Fibroblast of lung (primary cell): ENCODE results near the gene DPP10. TPM values are rescaled to one million over a fixed set of nuclear protein-coding genes. Genes with fewer than 3 reads are reported as not detected.

Experiments used
- DNase-seq, 2 donors: peaks; one replicate each; pipeline versions ENCODE4 v3.0.0 to v3.0.0-alpha.2; 2010; ENCODE audit warnings: low read depth in 2 of 2
- H2AFZ ChIP-seq: 2 replicates; pipeline ENCODE4 v1.5.1; 2012; ENCODE audit warnings: low read length, control low read depth, inconsistent platforms
- H3K27ac ChIP-seq: 2 replicates; pipeline ENCODE4 v1.5.1; 2011; ENCODE audit warnings: low read length, control low read depth; ENCODE audit not compliant: insufficient read depth
- H3K27me3 ChIP-seq: 2 replicates; pipeline ENCODE4 v1.5.1; 2011; ENCODE audit warnings: mild to moderate bottlenecking, low read length; ENCODE audit not compliant: control insufficient read depth, insufficient read depth
- H3K36me3 ChIP-seq: 2 replicates; pipeline ENCODE4 v1.5.1; 2011; ENCODE audit warnings: low read length; ENCODE audit not compliant: control insufficient read depth, insufficient read depth
- H3K4me1 ChIP-seq: 2 replicates; pipeline ENCODE4 v1.5.1; 2011; ENCODE audit warnings: low read length; ENCODE audit not compliant: control insufficient read depth, insufficient read depth; ENCODE audit errors: extremely low read depth
- H3K4me2 ChIP-seq: 2 replicates; pipeline ENCODE4 v1.5.1; 2011; ENCODE audit warnings: low read length, control low read depth; ENCODE audit not compliant: insufficient read depth; ENCODE audit errors: extremely low read depth
- H3K4me3 ChIP-seq, 4 experiments: fragments of 200-600 bp in 1 of 4; sonication (generic) in 1 of 4; replicated peaks in 1 of 4; 2 replicates each; pipeline ENCODE4 v1.5.1; 2011 to 2016; ENCODE audit warnings: low read length in 4 of 4, low read depth in 3 of 4, mild to moderate bottlenecking in 3 of 4, control low read depth in 2 of 4, inconsistent platforms in 1 of 4, mixed read lengths in 1 of 4; ENCODE audit not compliant: insufficient read depth in 1 of 4; ENCODE audit errors: control extremely low read depth in 1 of 4
- H3K79me2 ChIP-seq: 2 replicates; pipeline ENCODE4 v1.5.1; 2012; ENCODE audit warnings: mild to moderate bottlenecking, low read length, inconsistent platforms; ENCODE audit not compliant: control insufficient read depth, insufficient read depth
- H3K9ac ChIP-seq: 2 replicates; pipeline ENCODE4 v1.5.1; 2011; ENCODE audit warnings: mild to moderate bottlenecking, low read length, control low read depth; ENCODE audit not compliant: insufficient read depth
- H3K9me3 ChIP-seq: 2 replicates; pipeline ENCODE4 v1.5.1; 2012; ENCODE audit warnings: low read depth, low read length; ENCODE audit not compliant: control insufficient read depth, insufficient read depth
- H4K20me1 ChIP-seq: 2 replicates; pipeline ENCODE4 v1.5.1; 2011; ENCODE audit warnings: low read length; ENCODE audit not compliant: control insufficient read depth, insufficient read depth; ENCODE audit errors: extremely low read depth
- EZH2 ChIP-seq: IDR thresholded peaks from 2 replicates; pipeline ENCODE4 v1.5.1; 2012; ENCODE audit warnings: low read length, control low read depth, mild to moderate bottlenecking; ENCODE audit errors: missing control alignments
- polyA plus RNA-seq, 2 donors: library from polyadenylated mRNA; depleted of rRNA in 1 of 2; stranded (reverse) in 1 of 2; unstranded in 1 of 2; fragments of >200 nt; gene quantifications; 2 replicates each; pipeline ENCODE4 v1.2.1, GENCODE V29; 2011 to 2012; ENCODE audit warnings: missing spikeins in 1 of 2
- total RNA-seq: library from RNA; depleted of rRNA; stranded (reverse); fragments of >200 nt; gene quantifications from 2 replicates; pipeline ENCODE4 v1.2.1, GENCODE V29; 2014
- TF ChIP-seq, protein P1 (sequence below), 2 donors: IDR thresholded peaks in 1 of 2; conservative IDR thresholded peaks in 1 of 2; 1 replicate in 1 of 2; 2 replicates in 1 of 2; pipeline ENCODE4 v1.5.1; 2011 to 2012; ENCODE audit warnings: low read length in 2 of 2, control low read depth in 1 of 2, inconsistent platforms in 1 of 2, low read depth in 1 of 2, mild to moderate bottlenecking in 1 of 2

The DPP10 gene
- total and polyA plus RNA-seq, 2 donors (not counting 1 experiment from before 2014, with no cell fraction given), result not detected

GRCh38 chr2:114499101-114499500, 56.7 kb downstream of the DPP10 start:
- Histone ChIP-seq H3K27ac (no peak overlapping the region), H4K20me1 (no peaks in the 10 kb centered on the region), H3K4me1 (no peaks in the 10 kb centered on the region), H2AFZ (no peak overlapping the region), H3K27me3 (no peaks in the 10 kb centered on the region), H3K4me3 (no peak overlapping the region), H3K4me2 (no peak overlapping the region), H3K36me3 (no peaks in the 10 kb centered on the region), H3K79me2 (no peaks in the 10 kb centered on the region), H3K9me3 (no peaks in the 10 kb centered on the region), H3K9ac (no peak overlapping the region)
- TF ChIP-seq, protein P1, sequence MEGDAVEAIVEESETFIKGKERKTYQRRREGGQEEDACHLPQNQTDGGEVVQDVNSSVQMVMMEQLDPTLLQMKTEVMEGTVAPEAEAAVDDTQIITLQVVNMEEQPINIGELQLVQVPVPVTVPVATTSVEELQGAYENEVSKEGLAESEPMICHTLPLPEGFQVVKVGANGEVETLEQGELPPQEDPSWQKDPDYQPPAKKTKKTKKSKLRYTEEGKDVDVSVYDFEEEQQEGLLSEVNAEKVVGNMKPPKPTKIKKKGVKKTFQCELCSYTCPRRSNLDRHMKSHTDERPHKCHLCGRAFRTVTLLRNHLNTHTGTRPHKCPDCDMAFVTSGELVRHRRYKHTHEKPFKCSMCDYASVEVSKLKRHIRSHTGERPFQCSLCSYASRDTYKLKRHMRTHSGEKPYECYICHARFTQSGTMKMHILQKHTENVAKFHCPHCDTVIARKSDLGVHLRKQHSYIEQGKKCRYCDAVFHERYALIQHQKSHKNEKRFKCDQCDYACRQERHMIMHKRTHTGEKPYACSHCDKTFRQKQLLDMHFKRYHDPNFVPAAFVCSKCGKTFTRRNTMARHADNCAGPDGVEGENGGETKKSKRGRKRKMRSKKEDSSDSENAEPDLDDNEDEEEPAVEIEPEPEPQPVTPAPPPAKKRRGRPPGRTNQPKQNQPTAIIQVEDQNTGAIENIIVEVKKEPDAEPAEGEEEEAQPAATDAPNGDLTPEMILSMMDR (conservative IDR thresholded peaks at IDR 0.05 in 1 of 2, IDR thresholded peaks at IDR 0.05 in 1 of 2; ENCODE audit: low read depth in 1 of 2, low read length in 2 of 2), result no peak
- TF ChIP-seq EZH2, result no peak
- DNase-seq, result no peak

GRCh38 chr2:114507744-114508143, 65.3 kb downstream of the DPP10 start:
- no peaks in the 10 kb centered on the region for H3K79me2 ChIP-seq
- no peaks in the 10 kb centered on the region for H3K36me3 ChIP-seq
- no peaks in the 10 kb centered on the region for H3K4me1 ChIP-seq
- no peak overlapping the region for H3K4me3 ChIP-seq
- TF ChIP-seq, protein P1 (conservative IDR thresholded peaks at IDR 0.05 in 1 of 2, IDR thresholded peaks at IDR 0.05 in 1 of 2; ENCODE audit: low read depth in 1 of 2, low read length in 2 of 2), result no peak
- TF ChIP-seq EZH2, result no peak
- no peaks in the 10 kb centered on the region for H3K9me3 ChIP-seq
- no peak overlapping the region for H3K27ac ChIP-seq
- no peaks in the 10 kb centered on the region for H3K27me3 ChIP-seq
- no peak overlapping the region for H3K4me2 ChIP-seq
- H4K20me1 ChIP-seq, result no peaks in the 10 kb centered on the region
- H3K9ac ChIP-seq, result no peak overlapping the region
- no peak overlapping the region for H2AFZ ChIP-seq
- no peak for DNase-seq

DNA sequence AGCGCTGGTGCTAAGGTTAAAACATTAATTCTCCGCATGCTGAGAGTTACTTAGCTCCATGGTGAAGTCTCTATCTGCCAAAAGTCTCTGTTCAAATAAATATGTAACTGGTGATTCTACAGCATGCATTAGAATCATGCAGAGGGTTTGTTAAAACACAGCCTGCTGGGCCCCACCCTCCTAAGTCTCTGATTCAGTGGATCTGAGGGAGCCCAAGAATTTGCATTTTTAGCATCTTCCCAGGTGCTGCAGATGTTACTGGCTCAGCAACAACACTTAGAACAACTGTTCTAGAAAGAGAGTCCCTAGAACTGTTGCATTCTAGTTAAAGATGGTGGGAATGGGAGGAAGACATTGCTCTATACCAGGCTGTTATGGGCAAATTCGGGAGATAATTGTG, 73.4 kb downstream of the DPP10 start:
- no peak overlapping the region for H3K4me3 ChIP-seq
- no peak overlapping the region for H3K4me2 ChIP-seq
- no peaks in the 10 kb centered on the region for H3K79me2 ChIP-seq
- H3K36me3 ChIP-seq, result no peaks in the 10 kb centered on the region
- no peaks in the 10 kb centered on the region for H4K20me1 ChIP-seq
- DNase-seq, result no peak
- H3K9me3 ChIP-seq, result no peaks in the 10 kb centered on the region
- no peaks in the 10 kb centered on the region for H3K4me1 ChIP-seq
- no peak overlapping the region for H2AFZ ChIP-seq
- no peak overlapping the region for H3K9ac ChIP-seq
- no peaks in the 10 kb centered on the region for H3K27me3 ChIP-seq
- TF ChIP-seq, protein P1 (conservative IDR thresholded peaks at IDR 0.05 in 1 of 2, IDR thresholded peaks at IDR 0.05 in 1 of 2; ENCODE audit: low read depth in 1 of 2, low read length in 2 of 2), result no peak
- TF ChIP-seq EZH2, result no peak
- no peak overlapping the region for H3K27ac ChIP-seq
